OCI-LY7 (cell line): Measurements from ENCODE around the gene ZNF441. TPM values are rescaled to one million over a fixed set of nuclear protein-coding genes. Genes with fewer than 3 reads are reported as not detected.

Experiments
- Bru-seq: library from RNA; stranded (reverse); fragments of 400-500 nt; gene quantifications from one replicate; lab custom pipeline; 2021; lab: Mats Ljungman, UMichigan
- BruChase-seq, 2 experiments: library from RNA; stranded (reverse); fragments of 400-500 nt; gene quantifications; one replicate each; lab custom pipeline; 2021; lab: Mats Ljungman, UMichigan
- BruUV-seq: library from RNA; stranded (reverse); fragments of 400-500 nt; replicated peaks from 2 replicates; lab custom pipeline; 2021; lab: Mats Ljungman, UMichigan
- CTCF ChIA-PET: fragments of 300-600 bp; sonication (Branson Sonifier 250); formaldehyde crosslinking; loops from one replicate; lab custom pipeline; 2022; ENCODE audit warnings: antibody characterized with exemption; ENCODE audit not compliant: unreplicated experiment; lab: Charles Lee
- POLR2A ChIA-PET: fragments of 300-600 bp; sonication (Branson Sonifier 250); formaldehyde crosslinking; loops from one replicate; lab custom pipeline; 2022; ENCODE audit warnings: antibody characterized with exemption; lab: Charles Lee
- DNase-seq: peaks from one replicate; pipeline ENCODE4 v3.0.0-alpha.2; 2015; ENCODE audit warnings: low spot score
- H2AFZ ChIP-seq: fragments of 200-600 bp; sonication (generic), shearing (Covaris generic); 2 replicates; pipeline ENCODE4 v1.6.1; 2014; ENCODE audit warnings: mild to moderate bottlenecking, antibody characterized with exemption, low read length, moderate library complexity
- H3K27ac ChIP-seq: fragments of 200-600 bp; sonication (generic); 2 replicates; pipeline ENCODE4 v1.5.1; 2014; ENCODE audit warnings: mixed run types, low read depth, mild to moderate bottlenecking, moderate library complexity, low read length, inconsistent platforms; ENCODE audit not compliant: poor library complexity, severe bottlenecking
- H3K36me3 ChIP-seq: fragments of 200-600 bp; sonication (generic); 2 replicates; pipeline ENCODE4 v1.6.1; 2014; ENCODE audit warnings: mild to moderate bottlenecking, antibody characterized with exemption, low read length, moderate library complexity, mixed read lengths; ENCODE audit not compliant: insufficient read depth
- H3K4me1 ChIP-seq: fragments of 200-600 bp; sonication (generic); 2 replicates; pipeline ENCODE4 v1.5.1; 2014; ENCODE audit warnings: mild to moderate bottlenecking, low read length; ENCODE audit not compliant: insufficient read depth, poor library complexity, severe bottlenecking
- H3K4me2 ChIP-seq: fragments of 200-600 bp; sonication (generic); 2 replicates; pipeline ENCODE4 v1.6.1; 2014; ENCODE audit warnings: mild to moderate bottlenecking, low read length
- H3K4me3 ChIP-seq: fragments of 200-600 bp; sonication (generic); 2 replicates; pipeline ENCODE4 v1.5.1; 2014; ENCODE audit warnings: mild to moderate bottlenecking, low read depth, low read length; ENCODE audit not compliant: poor library complexity, severe bottlenecking
- H3K79me2 ChIP-seq: fragments of 200-600 bp; sonication (generic); 2 replicates; pipeline ENCODE4 v1.6.1; 2016; ENCODE audit warnings: low read depth, mild to moderate bottlenecking, low read length, moderate library complexity, mixed read lengths; ENCODE audit not compliant: insufficient read depth
- H3K9me2 ChIP-seq: fragments of 200-600 bp; sonication (generic); 2 replicates; pipeline ENCODE4 v1.6.1; 2016; ENCODE audit warnings: mild to moderate bottlenecking, low read length, mixed read lengths; ENCODE audit not compliant: insufficient read depth
- H3K9me3 ChIP-seq: fragments of 200-600 bp; sonication (generic); 2 replicates; pipeline ENCODE4 v1.6.1; 2014; ENCODE audit warnings: mild to moderate bottlenecking, mixed run types, low read length, mixed read lengths
- H4K20me1 ChIP-seq: fragments of 200-600 bp; sonication (generic); 2 replicates; pipeline ENCODE4 v1.6.1; 2014; ENCODE audit warnings: mild to moderate bottlenecking, antibody characterized with exemption, low read length, moderate library complexity, mixed read lengths; ENCODE audit not compliant: insufficient read depth
- CTCF ChIP-seq: fragments of 200-600 bp; sonication (generic); conservative IDR thresholded peaks from 2 replicates; pipeline ENCODE4 v1.5.1; 2014; ENCODE audit warnings: mild to moderate bottlenecking, antibody characterized with exemption, low read length, moderate library complexity, mixed read lengths
- EZH2phosphoT487 ChIP-seq: fragments of 200-600 bp; sonication (generic); IDR thresholded peaks from 2 replicates; pipeline ENCODE4 v1.6.1; 2018; ENCODE audit warnings: low read depth, borderline replicate concordance, mild to moderate bottlenecking, mixed run types, antibody characterized with exemption, low read length, moderate library complexity, mixed read lengths
- intact Hi-C: fragments of 100-400 bp; cut with micrococcal nuclease; formaldehyde crosslinking; loops from one replicate; pipeline ENCODE4 v1.10.0; 2022; ENCODE audit not compliant: unreplicated experiment
- long read RNA-seq: library from polyadenylated mRNA; stranded (forward); transcript quantifications from one replicate; pipeline ENCODE4 v2.0.0, GENCODE V29; 2022
- total RNA-seq, 2 experiments: library from RNA; depleted of rRNA in 1 of 2; stranded (reverse); fragments of >200 nt in 1 of 2; shearing (Covaris generic) in 1 of 2; gene quantifications; 2 replicates each; pipeline ENCODE4 v1.2.3, GENCODE V29; 2014 to 2022

The ZNF441 gene
- 10.8 and 14.5 TPM in 2 replicates for total RNA-seq (2014; rRNA removed; shearing (Covaris generic))
- total RNA-seq (2022), result 8.4 and 11.1 TPM in 2 replicates
- Bru-seq, nascent RNA, result percentile 71 among the genes with signal in this experiment
- percentile 52 among the genes with signal in this experiment for BruChase-seq, experiment 1, labeled RNA remaining after a 6-hour chase
- percentile 61 among the genes with signal in this experiment for BruChase-seq, experiment 2, labeled RNA remaining after a 2-hour chase
- long read RNA-seq, full-length matches to known transcripts, result 6 of 11 reads
- long read RNA-seq, partial matches to known transcripts, result 2 of 11 reads
- long read RNA-seq, other reads (novel, unspliced or antisense), result 3 of 11 reads

- peak within 1 kb of the TSS; percentile 35 for H3K27ac ChIP-seq
- ChIA-PET POLR2A (interaction anchor here (0.5 to 1.8 kb wide), 6 partner anchors 26 to 691 kb away, joined by 3 to 6 read pairs (median 4); partner anchors contain the start of gene ZNF491), CTCF (interaction anchor here (1.1 kb wide), 1 partner anchor 31 kb away, joined by 3 read pairs; no protein-coding TSS in a partner anchor)
- TF ChIP-seq CTCF (no peak), EZH2phosphoT487 (no peak)
- peaks cover 14% of the 10 kb centered on the region for H3K4me1 ChIP-seq
- H3K4me3 ChIP-seq, result peak within 1 kb of the TSS; percentile 96
- H3K79me2 ChIP-seq, result no peaks in the 10 kb centered on the region
- H3K4me2 ChIP-seq, result peak within 1 kb of the TSS; percentile 70
- no TSS peak for BruUV-seq
- H3K9me2 ChIP-seq, result no peaks in the 10 kb centered on the region
- DNase-seq, result peak; percentile 96
- H3K36me3 ChIP-seq, result peaks cover 15% of the 10 kb centered on the region; the same call in 1 of the 2 replicates
- peaks cover 23% of the 10 kb centered on the region; the same call in 1 of the 2 replicates for H3K9me3 ChIP-seq
- H2AFZ ChIP-seq, result peak within 1 kb of the TSS; percentile 97
- H4K20me1 ChIP-seq, result no peaks in the 10 kb centered on the region
- intact Hi-C loops, result no loop called here
These were observed at the start of gene ZNF441 for GRCh38 chr19:11766597-11767591. TSS of gene ZNF441 (plus strand) at chr19:11767000. CDS start at chr19:11767194, 194 bp downstream.

- TF ChIP-seq EZH2phosphoT487, result no peak
- TF ChIP-seq CTCF, result no peak
- no peak for DNase-seq
- H4K20me1 ChIP-seq, result no peaks in the 10 kb centered on the region
- ChIA-PET CTCF (no interaction called here), POLR2A (no interaction called here)
- BruUV-seq, result no TSS peak
- no peak overlapping the region for H3K4me2 ChIP-seq
- no peak overlapping the region for H2AFZ ChIP-seq
- no peaks in the 10 kb centered on the region for H3K79me2 ChIP-seq
- no peak overlapping the region for H3K27ac ChIP-seq
- no peak overlapping the region for H3K4me3 ChIP-seq
- no peaks in the 10 kb centered on the region for H3K9me2 ChIP-seq
- no peaks in the 10 kb centered on the region for H3K9me3 ChIP-seq
- peaks cover 52% of the 10 kb centered on the region for H3K36me3 ChIP-seq
- intact Hi-C loops, result no loop called here
- H3K4me1 ChIP-seq, result no peaks in the 10 kb centered on the region
These were observed 45.1 kb upstream of the ZNF441 start for GRCh38 chr19:11721681-11722080.
